Measurements from ENCODE around the gene CATSPER4.
A peak's percentile ranks its signal among the peaks of the same experiment; 100 is the strongest.

The CATSPER4 gene

GRCh38 chr1:26169198-26169554 is 21.2 kb upstream of the CATSPER4 start:
- Mint-ChIP-seq H3K9me3 (no peaks in the 10 kb centered on the region), H3K27ac (peak overlapping the region; percentile 99), H3K4me3 (peak overlapping the region; percentile 89), H3K36me3 (ENCODE audit: low read depth) (no peaks in the 10 kb centered on the region), H3K27me3 (ENCODE audit: low read depth, poor library complexity) (peaks cover 17% of the 10 kb centered on the region), H3K4me1 (peaks cover 62% of the 10 kb centered on the region)
- no peak for DNase-seq
- no peak for TF ChIP-seq CTCF (IDR thresholded peaks at IDR 0.05)

GRCh38 chr1:26169669-26170471 is 20.5 kb upstream of the CATSPER4 start, which contains the start of gene ZNF593:
TSS of gene ZNF593 (plus strand) at chr1:26169908. CDS start at chr1:26169984, 76 bp downstream.
- Mint-ChIP-seq H3K4me3 (peak within 1 kb of the TSS; percentile 89), H3K4me1 (peaks cover 57% of the 10 kb centered on the region), H3K36me3 (ENCODE audit: low read depth) (no peaks in the 10 kb centered on the region), H3K9me3 (no peaks in the 10 kb centered on the region), H3K27ac (peak within 1 kb of the TSS; percentile 99), H3K27me3 (ENCODE audit: low read depth, poor library complexity) (peaks cover 13% of the 10 kb centered on the region)
- DNase-seq = peak; percentile 90
- peak; percentile 85 for TF ChIP-seq CTCF (IDR thresholded peaks at IDR 0.05)

- Mint-ChIP-seq H3K27ac (peak overlapping the region; percentile 79), H3K9me3 (no peaks in the 10 kb centered on the region), H3K27me3 (ENCODE audit: low read depth, poor library complexity) (peaks cover 12% of the 10 kb centered on the region), H3K4me3 (peak overlapping the region; percentile 89), H3K4me1 (peaks cover 51% of the 10 kb centered on the region), H3K36me3 (ENCODE audit: low read depth) (no peaks in the 10 kb centered on the region)
- no peak for DNase-seq
- no peak for TF ChIP-seq CTCF (IDR thresholded peaks at IDR 0.05)
Measured at GRCh38 chr1:26170472-26170821, 20.0 kb upstream of the CATSPER4 start.

GRCh38 chr1:26171084-26172072 is 19.0 kb upstream of the CATSPER4 start, which contains the start of gene ZNF593OS:
TSS of gene ZNF593OS (minus strand) at chr1:26171832. CDS start at chr1:26171661, 171 bp downstream.
- no peak for TF ChIP-seq CTCF (IDR thresholded peaks at IDR 0.05)
- Mint-ChIP-seq H3K9me3 (no peaks in the 10 kb centered on the region), H3K4me1 (peaks cover 42% of the 10 kb centered on the region), H3K27me3 (ENCODE audit: low read depth, poor library complexity) (peaks cover 10% of the 10 kb centered on the region), H3K4me3 (peak within 1 kb of the TSS; percentile 89), H3K27ac (no peak within 1 kb of the TSS), H3K36me3 (ENCODE audit: low read depth) (no peaks in the 10 kb centered on the region)
- DNase-seq = no peak

- no peak for DNase-seq
- TF ChIP-seq CTCF (IDR thresholded peaks at IDR 0.05) = no peak
- Mint-ChIP-seq H3K27me3 (ENCODE audit: low read depth, poor library complexity) (no peaks in the 10 kb centered on the region), H3K36me3 (ENCODE audit: low read depth) (no peaks in the 10 kb centered on the region), H3K9me3 (no peaks in the 10 kb centered on the region), H3K27ac (peak overlapping the region; percentile 32), H3K4me1 (peaks cover 34% of the 10 kb centered on the region), H3K4me3 (no peak overlapping the region)
Measured at GRCh38 chr1:26175346-26175745, 15.1 kb upstream of the CATSPER4 start.
